ENCODE results near the gene BTBD2. TPM values are rescaled to one million over a fixed set of nuclear protein-coding genes. Genes with fewer than 3 reads are reported as not detected.

BTBD2 gene
- total and polyA plus RNA-seq, 2 of the 13 experiments (the other 11 are each of a cell fraction or from before 2014, with no cell fraction given) = 28.1 to 45.3 TPM

DNA sequence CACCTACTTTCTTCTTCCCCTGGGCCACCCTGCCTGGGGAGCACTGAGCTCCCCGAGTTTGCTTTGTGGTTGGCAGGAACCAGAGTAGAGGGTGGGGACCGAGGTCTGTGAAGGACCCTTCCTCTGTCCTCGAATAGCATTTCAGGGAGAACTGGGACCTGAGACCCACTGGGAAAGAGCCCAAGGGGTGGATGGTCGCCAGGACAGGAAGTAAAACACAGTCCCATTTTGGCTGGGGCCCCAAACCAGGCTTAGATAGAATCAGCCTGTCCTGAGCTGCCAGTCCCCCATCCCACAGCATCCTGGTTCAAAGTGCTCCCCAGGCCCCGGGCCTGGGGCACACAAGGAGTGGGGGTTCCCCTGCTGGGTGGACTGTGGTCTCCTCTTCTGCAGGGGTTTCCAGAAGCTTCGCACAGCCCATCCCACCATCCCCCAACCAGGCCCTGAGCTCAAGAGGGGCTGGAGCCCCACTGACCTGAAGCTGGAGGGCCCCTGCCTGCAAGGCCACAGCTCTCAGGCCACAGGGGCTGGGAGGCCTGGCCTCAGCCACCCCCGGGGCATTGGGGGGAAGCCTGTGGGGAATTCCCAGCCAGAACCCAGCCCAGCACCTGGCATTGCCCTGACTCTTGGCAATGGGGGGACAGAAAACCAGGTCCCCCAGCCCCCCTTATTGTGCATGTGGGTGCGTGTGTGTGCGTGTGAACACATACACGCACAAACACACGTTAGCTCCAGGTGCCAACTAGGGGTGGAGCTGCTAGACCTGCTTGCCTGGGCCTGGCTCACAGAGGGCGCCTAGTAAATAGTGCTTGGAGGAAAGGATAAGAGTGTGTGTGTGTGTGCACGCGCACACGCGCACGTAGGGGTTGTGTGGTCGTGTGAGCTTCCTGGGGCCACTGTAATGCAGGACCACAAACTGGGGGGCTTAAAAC is 36.5 kb upstream of the BTBD2 start (continued):
- TF ChIP-seq EHMT2 (IDR thresholded peaks at IDR 0.05; ENCODE audit: borderline replicate concordance, low read depth, low read length) (no peak), ZNF260 (CRISPR knock-in tag; IDR thresholded peaks at IDR 0.05; ENCODE audit: borderline replicate concordance, low read depth) (no peak), GTF2F1 (IDR thresholded peaks at IDR 0.05; ENCODE audit: low read length) (no peak), RFX3 (CRISPR knock-in tag; IDR thresholded peaks at IDR 0.05) (no peak), ZNF883 (CRISPR knock-in tag; IDR thresholded peaks at IDR 0.05; ENCODE audit: not compliant biosample characterization) (peak; percentile 8), ZNF350 (CRISPR knock-in tag; IDR thresholded peaks at IDR 0.05; ENCODE audit: borderline replicate concordance, low read depth) (peak; percentile 7; the same call in 1 of the 2 replicates), BORCS8-MEF2B (CRISPR knock-in tag; IDR thresholded peaks at IDR 0.05) (0 out of 2 replicates have a peak, but pooled peaks have one; percentile 33), ZNF383 (CRISPR knock-in tag; IDR thresholded peaks at IDR 0.05; ENCODE audit: borderline replicate concordance) (no peak), ZFAT (CRISPR knock-in tag; conservative IDR thresholded peaks at IDR 0.05) (no peak), KLF9 (CRISPR knock-in tag; IDR thresholded peaks at IDR 0.05; ENCODE audit: low read depth) (no peak), RBAK (CRISPR knock-in tag; IDR thresholded peaks at IDR 0.05) (no peak), KLF12 (CRISPR knock-in tag; IDR thresholded peaks at IDR 0.05; ENCODE audit: borderline replicate concordance) (peak; percentile 52; the same call in 1 of the 2 replicates), ZNF598 (CRISPR knock-in tag; IDR thresholded peaks at IDR 0.05; ENCODE audit: borderline replicate concordance) (no peak), ZNF234 (CRISPR knock-in tag; conservative IDR thresholded peaks at IDR 0.05) (no peak), POLR2A (IDR thresholded peaks at IDR 0.05; ENCODE audit: insufficient read depth in 1 of 2, low read depth in 2 of 2, low read length in 2 of 2) (peak in 1 of 2 experiments; percentile 13; a peak in 1 of 4 replicates), ELF4 (CRISPR knock-in tag; IDR thresholded peaks at IDR 0.05; ENCODE audit: borderline replicate concordance) (no peak), ZNF605 (CRISPR knock-in tag; IDR thresholded peaks at IDR 0.05) (no peak), ZNF501 (CRISPR knock-in tag; IDR thresholded peaks at IDR 0.05) (no peak; the same call in 1 of the 2 replicates)
- TF ChIP-seq, protein P1, sequence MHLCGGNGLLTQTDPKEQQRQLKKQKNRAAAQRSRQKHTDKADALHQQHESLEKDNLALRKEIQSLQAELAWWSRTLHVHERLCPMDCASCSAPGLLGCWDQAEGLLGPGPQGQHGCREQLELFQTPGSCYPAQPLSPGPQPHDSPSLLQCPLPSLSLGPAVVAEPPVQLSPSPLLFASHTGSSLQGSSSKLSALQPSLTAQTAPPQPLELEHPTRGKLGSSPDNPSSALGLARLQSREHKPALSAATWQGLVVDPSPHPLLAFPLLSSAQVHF (CRISPR knock-in tag; IDR thresholded peaks at IDR 0.05) = no peak
- TF ChIP-seq, protein P2, sequence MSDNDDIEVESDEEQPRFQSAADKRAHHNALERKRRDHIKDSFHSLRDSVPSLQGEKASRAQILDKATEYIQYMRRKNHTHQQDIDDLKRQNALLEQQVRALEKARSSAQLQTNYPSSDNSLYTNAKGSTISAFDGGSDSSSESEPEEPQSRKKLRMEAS (IDR thresholded peaks at IDR 0.05) = peak; percentile 45; the same call in 1 of the 2 replicates
- TF ChIP-seq, protein P3, sequence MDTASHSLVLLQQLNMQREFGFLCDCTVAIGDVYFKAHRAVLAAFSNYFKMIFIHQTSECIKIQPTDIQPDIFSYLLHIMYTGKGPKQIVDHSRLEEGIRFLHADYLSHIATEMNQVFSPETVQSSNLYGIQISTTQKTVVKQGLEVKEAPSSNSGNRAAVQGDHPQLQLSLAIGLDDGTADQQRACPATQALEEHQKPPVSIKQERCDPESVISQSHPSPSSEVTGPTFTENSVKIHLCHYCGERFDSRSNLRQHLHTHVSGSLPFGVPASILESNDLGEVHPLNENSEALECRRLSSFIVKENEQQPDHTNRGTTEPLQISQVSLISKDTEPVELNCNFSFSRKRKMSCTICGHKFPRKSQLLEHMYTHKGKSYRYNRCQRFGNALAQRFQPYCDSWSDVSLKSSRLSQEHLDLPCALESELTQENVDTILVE (CRISPR knock-in tag; IDR thresholded peaks at IDR 0.05) = no peak
- TF ChIP-seq, protein P4, sequence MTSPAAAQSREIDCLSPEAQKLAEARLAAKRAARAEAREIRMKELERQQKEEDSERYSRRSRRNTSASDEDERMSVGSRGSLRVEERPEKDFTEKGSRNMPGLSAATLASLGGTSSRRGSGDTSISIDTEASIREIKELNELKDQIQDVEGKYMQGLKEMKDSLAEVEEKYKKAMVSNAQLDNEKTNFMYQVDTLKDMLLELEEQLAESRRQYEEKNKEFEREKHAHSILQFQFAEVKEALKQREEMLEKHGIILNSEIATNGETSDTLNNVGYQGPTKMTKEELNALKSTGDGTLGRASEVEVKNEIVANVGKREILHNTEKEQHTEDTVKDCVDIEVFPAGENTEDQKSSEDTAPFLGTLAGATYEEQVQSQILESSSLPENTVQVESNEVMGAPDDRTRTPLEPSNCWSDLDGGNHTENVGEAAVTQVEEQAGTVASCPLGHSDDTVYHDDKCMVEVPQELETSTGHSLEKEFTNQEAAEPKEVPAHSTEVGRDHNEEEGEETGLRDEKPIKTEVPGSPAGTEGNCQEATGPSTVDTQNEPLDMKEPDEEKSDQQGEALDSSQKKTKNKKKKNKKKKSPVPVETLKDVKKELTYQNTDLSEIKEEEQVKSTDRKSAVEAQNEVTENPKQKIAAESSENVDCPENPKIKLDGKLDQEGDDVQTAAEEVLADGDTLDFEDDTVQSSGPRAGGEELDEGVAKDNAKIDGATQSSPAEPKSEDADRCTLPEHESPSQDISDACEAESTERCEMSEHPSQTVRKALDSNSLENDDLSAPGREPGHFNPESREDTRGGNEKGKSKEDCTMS (CRISPR knock-in tag; conservative IDR thresholded peaks at IDR 0.05) = no peak
- TF ChIP-seq, protein P5, sequence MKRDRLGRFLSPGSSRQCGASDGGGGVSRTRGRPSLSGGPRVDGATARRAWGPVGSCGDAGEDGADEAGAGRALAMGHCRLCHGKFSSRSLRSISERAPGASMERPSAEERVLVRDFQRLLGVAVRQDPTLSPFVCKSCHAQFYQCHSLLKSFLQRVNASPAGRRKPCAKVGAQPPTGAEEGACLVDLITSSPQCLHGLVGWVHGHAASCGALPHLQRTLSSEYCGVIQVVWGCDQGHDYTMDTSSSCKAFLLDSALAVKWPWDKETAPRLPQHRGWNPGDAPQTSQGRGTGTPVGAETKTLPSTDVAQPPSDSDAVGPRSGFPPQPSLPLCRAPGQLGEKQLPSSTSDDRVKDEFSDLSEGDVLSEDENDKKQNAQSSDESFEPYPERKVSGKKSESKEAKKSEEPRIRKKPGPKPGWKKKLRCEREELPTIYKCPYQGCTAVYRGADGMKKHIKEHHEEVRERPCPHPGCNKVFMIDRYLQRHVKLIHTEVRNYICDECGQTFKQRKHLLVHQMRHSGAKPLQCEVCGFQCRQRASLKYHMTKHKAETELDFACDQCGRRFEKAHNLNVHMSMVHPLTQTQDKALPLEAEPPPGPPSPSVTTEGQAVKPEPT (CRISPR knock-in tag; IDR thresholded peaks at IDR 0.05; ENCODE audit: low read depth) = no peak

Data from HepG2 (cell line).